ENCODE data around the gene CAPN5. TPM values are rescaled to one million over a fixed set of nuclear protein-coding genes. Genes with fewer than 3 reads are reported as not detected.

Gene CAPN5
- polyA plus RNA-seq, 1 experiment, result 18.4 TPM

DNA sequence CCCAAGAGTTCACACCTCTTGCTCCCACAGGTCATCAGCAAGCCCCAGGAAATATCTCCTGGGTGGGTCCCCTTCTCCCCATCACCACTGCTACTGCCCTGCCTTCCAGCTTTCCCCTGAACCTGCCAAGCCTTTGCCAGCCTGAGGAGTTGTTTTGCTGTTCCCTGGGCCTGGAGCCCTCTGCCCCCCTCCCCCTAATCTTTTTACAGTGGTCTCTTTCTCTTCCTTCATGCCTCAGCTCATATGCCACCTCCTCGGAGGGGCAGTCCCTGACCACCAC is 80.2 kb downstream of the CAPN5 start:
- H3K36me3 ChIP-seq (ENCODE audit: control insufficient read depth, insufficient read depth, low read length), result no peaks in the 10 kb centered on the region
- no peak for DNase-seq (ENCODE audit: low read depth)
- H3K27me3 ChIP-seq (ENCODE audit: control insufficient read depth, insufficient read depth, low read length), result peaks cover 16% of the 10 kb centered on the region
- TF ChIP-seq, protein P1, sequence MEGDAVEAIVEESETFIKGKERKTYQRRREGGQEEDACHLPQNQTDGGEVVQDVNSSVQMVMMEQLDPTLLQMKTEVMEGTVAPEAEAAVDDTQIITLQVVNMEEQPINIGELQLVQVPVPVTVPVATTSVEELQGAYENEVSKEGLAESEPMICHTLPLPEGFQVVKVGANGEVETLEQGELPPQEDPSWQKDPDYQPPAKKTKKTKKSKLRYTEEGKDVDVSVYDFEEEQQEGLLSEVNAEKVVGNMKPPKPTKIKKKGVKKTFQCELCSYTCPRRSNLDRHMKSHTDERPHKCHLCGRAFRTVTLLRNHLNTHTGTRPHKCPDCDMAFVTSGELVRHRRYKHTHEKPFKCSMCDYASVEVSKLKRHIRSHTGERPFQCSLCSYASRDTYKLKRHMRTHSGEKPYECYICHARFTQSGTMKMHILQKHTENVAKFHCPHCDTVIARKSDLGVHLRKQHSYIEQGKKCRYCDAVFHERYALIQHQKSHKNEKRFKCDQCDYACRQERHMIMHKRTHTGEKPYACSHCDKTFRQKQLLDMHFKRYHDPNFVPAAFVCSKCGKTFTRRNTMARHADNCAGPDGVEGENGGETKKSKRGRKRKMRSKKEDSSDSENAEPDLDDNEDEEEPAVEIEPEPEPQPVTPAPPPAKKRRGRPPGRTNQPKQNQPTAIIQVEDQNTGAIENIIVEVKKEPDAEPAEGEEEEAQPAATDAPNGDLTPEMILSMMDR (IDR thresholded peaks at IDR 0.05; ENCODE audit: insufficient read depth, low read depth, low read length), result no peak
- ChIA-PET POLR2A (no interaction called here), CTCF (interaction anchor here (1.1 to 4.1 kb wide), 3 partner anchors 20 to 410 kb away, joined by 3 to 24 read pairs (median 5); partner anchors contain the start of gene MYO7A)
- no peak overlapping the region for H3K4me3 ChIP-seq (ENCODE audit: low read depth, low read length)

DNA sequence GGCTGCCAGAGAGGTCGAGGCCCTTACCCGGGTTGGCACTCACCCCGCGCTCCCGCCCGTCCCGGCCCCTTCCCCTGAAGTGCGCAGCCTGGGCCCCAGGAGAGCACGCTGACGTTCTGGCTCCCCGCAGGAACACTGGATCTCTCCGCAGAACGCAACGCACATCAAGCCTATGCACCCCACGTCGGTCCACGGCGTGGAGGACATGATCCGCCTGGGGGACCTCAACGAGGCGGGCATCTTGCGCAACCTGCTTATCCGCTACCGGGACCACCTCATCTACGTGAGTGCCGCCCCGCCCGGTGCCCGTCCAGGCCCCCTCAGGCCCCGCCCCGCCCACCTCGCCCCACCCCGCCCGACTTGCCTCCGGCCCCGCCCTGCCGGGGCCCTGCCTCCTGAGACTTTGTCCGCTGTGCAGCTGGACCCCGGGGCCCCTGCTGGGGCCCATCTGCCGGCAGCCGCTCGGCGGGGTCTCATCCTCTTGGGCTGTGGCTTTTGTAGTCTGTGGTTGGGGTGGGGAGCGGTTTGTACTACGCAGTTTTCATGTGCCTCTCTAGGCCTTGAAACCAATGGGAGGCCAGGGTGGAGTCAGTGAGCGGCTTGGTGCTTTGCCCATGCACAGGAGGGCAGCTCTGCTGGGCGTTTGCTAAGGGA is 81.0 kb downstream of the CAPN5 start:
- POLR2A ChIA-PET, result no interaction called here
- H3K4me3 ChIP-seq (ENCODE audit: low read depth, low read length), result no peak overlapping the region
- CTCF ChIA-PET, result interaction anchor here (2.9 to 4.1 kb wide), 2 partner anchors 20 to 21 kb away, joined by 15 to 24 read pairs; partner anchors contain the start of gene MYO7A
- no peak for DNase-seq (ENCODE audit: low read depth)
- TF ChIP-seq, protein P1 (IDR thresholded peaks at IDR 0.05; ENCODE audit: insufficient read depth, low read depth, low read length), result no peak
- peaks cover 14% of the 10 kb centered on the region for H3K27me3 ChIP-seq (ENCODE audit: control insufficient read depth, insufficient read depth, low read length)
- no peaks in the 10 kb centered on the region for H3K36me3 ChIP-seq (ENCODE audit: control insufficient read depth, insufficient read depth, low read length)

DNA sequence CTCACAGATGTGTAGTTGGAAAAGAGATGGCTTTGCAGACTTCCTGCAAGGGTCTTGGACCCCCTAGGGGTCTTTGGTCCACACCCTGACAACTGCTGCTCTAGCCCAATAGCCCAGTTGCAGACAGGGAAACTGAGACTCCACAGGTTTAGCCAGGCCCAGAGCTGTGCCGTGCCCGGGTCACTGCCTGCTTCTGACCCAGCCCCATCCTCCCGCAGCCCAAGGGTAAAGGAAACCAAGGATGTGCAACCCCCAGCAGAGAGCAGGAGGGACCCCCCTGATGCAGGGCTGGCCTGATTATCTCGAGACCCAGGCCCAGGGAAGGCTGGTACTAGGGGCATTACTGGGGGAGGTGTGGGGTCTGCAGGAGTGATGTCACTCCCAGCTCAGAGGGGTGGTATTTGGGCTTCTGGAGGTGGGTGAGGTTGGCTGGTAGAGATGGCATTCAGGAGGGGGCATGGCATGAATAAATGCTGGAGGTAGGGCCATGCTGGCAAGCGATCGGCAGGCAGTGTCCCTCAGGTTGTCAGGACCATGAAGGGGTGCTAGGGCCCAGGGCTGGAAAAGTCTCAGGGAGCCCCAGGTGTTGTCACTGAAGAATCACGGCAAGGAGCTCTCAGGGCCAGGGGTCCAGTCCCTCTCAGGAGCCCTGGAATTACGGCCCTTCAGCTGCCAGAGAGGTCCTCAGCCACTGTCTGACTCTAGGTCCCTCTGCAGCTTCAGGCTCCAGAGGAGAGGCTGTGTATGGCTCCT is 82.4 kb downstream of the CAPN5 start:
- ChIA-PET CTCF (interaction anchor here (2.9 kb wide), 1 partner anchor 22 kb away, joined by 15 read pairs; no protein-coding TSS in a partner anchor), POLR2A (no interaction called here)
- DNase-seq (ENCODE audit: low read depth), result no peak
- H3K36me3 ChIP-seq (ENCODE audit: control insufficient read depth, insufficient read depth, low read length), result no peaks in the 10 kb centered on the region
- peaks cover 18% of the 10 kb centered on the region for H3K27me3 ChIP-seq (ENCODE audit: control insufficient read depth, insufficient read depth, low read length)
- TF ChIP-seq, protein P1 (IDR thresholded peaks at IDR 0.05; ENCODE audit: insufficient read depth, low read depth, low read length), result no peak
- H3K4me3 ChIP-seq (ENCODE audit: low read depth, low read length), result no peak overlapping the region

DNA sequence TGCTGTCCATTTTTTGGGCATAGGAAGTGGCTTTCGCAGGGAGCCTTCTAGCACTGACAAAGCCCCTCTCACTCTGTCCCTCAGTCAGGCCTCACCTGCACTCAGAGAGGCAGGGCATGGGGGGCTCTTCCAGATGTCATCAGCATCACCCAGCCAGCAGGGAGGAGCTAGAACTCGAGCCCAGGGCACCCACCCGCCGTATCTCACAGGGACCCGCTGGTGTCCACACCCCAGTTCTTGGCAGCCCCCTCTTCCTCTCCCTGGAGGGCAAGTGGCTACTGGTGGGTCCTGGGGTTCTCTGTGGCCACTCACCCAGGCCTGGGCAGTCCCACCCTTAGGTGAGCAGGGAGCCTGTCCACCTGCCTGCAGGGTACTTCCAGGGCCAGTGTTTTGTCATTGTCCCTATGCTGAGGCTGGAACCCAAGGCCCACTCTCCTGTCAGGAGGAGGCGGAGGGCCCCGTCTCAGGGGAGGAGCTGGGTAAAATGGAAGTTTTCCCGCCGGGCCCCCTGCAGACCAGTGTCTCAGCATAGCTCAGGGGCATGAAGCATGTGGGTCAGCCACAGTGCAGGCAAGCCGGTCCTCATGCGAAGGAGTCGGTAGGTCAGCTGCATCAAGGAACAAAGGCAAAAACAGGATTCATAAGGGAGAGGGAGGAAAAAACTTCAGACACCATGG is 83.1 kb downstream of the CAPN5 start:
- TF ChIP-seq, protein P1 (IDR thresholded peaks at IDR 0.05; ENCODE audit: insufficient read depth, low read depth, low read length), result no peak
- Histone ChIP-seq H3K4me3 (ENCODE audit: low read depth, low read length) (no peak overlapping the region), H3K36me3 (ENCODE audit: control insufficient read depth, insufficient read depth, low read length) (no peaks in the 10 kb centered on the region), H3K27me3 (ENCODE audit: control insufficient read depth, insufficient read depth, low read length) (peaks cover 18% of the 10 kb centered on the region)
- no peak for DNase-seq (ENCODE audit: low read depth)
- CTCF ChIA-PET, result interaction anchor here (1.6 to 2.9 kb wide), 2 partner anchors 23 to 38 kb away, joined by 6 to 15 read pairs; no protein-coding TSS in a partner anchor
- POLR2A ChIA-PET, result no interaction called here

DNA sequence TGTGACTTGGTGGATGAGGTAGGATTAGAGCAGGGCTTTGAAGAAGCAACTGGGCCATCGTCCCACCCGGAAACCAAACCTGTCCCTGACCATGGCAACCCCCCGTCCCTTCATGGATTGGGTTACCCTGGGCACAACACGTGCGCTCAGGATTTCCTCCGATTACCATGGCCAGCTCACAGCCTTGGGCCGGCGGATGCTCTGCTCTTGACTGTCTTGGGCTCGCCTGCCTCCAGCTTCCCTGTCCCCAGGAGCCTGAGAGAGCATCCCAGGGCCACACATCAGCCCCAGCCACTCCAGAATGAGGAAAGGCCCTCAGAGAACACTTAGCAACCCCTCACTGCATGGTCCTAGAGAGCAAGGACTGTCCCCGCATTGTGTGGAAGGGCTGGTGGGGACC is 84.1 kb downstream of the CAPN5 start:
- DNase-seq (ENCODE audit: low read depth), result no peak
- H3K27me3 ChIP-seq (ENCODE audit: control insufficient read depth, insufficient read depth, low read length), result peaks cover 18% of the 10 kb centered on the region
- H3K4me3 ChIP-seq (ENCODE audit: low read depth, low read length), result no peak overlapping the region
- TF ChIP-seq, protein P1 (IDR thresholded peaks at IDR 0.05; ENCODE audit: insufficient read depth, low read depth, low read length), result no peak
- H3K36me3 ChIP-seq (ENCODE audit: control insufficient read depth, insufficient read depth, low read length), result no peaks in the 10 kb centered on the region
- ChIA-PET POLR2A (no interaction called here), CTCF (interaction anchor here (1.6 to 2.9 kb wide), 2 partner anchors 24 to 37 kb away, joined by 6 to 15 read pairs; no protein-coding TSS in a partner anchor)
